HG03520 (cell line): ENCODE results near the gene SEMA7A.

Source experiments
- ATAC-seq: cut with Tn5 transposase; IDR thresholded peaks from one replicate; pipeline ENCODE4 v1.9.1; 2021; ENCODE audit warnings: mild to moderate bottlenecking, moderate library complexity; ENCODE audit not compliant: unreplicated experiment

The SEMA7A gene

DNA sequence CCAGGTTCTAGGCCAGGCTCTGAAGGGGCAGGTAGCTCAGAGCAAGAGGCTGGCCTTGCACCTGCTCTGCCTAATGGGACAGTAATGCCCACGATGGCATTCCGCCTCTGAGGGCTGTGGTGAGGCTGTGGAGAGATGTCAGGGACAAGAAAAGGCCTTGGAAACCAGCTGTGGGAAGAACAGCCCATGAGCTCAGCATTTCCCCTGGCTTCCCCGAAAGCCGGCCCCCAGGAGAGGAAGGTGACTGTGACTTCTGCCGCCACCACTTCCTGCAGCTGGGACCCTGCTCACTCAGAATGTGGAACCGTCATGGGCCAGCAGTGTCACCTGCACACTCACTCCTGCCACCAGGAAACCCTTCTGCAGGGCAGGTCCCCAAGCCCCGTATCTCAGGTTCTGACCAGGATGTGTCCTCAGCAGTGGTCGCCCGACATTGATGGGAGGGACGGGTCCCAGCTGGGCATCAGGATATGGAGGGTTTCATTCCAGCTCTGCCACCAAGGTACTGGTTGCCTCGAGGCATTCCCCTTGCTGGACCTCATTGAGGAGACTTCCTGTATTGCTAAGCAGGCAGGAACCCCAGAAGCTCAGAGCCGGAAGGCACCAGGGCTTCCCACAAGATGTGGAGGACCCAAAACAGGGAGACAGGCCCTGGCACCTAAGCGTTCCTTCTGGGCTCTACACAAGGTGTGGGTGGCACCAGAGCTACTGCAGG lies 30.7 kb downstream of the SEMA7A start:
- ATAC-seq, result no peak

DNA sequence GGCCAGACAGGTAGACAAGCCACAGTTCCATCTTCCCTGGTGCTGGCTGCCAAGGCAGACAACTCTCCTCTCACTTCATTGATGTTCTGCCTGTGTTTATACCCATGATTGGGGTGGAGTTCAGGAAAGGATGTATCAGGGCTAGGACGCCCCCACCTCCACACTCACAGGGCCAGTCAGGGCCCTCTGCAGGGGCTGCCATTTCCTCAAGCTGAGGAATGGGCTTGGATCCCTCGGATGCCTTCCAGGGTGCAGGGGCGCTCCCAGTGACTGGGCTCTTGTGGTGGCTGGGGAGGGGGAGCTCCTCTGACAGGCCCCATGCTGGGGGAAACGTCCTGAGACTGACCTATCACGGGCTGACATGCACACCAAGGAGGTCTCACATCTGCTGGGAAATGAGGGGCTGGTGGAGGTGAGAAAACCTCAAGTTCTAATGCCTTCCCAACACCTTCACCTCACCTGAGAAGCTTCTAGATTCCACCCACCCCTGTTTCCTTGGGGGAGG lies 31.4 kb downstream of the SEMA7A start:
- ATAC-seq, result no peak

DNA sequence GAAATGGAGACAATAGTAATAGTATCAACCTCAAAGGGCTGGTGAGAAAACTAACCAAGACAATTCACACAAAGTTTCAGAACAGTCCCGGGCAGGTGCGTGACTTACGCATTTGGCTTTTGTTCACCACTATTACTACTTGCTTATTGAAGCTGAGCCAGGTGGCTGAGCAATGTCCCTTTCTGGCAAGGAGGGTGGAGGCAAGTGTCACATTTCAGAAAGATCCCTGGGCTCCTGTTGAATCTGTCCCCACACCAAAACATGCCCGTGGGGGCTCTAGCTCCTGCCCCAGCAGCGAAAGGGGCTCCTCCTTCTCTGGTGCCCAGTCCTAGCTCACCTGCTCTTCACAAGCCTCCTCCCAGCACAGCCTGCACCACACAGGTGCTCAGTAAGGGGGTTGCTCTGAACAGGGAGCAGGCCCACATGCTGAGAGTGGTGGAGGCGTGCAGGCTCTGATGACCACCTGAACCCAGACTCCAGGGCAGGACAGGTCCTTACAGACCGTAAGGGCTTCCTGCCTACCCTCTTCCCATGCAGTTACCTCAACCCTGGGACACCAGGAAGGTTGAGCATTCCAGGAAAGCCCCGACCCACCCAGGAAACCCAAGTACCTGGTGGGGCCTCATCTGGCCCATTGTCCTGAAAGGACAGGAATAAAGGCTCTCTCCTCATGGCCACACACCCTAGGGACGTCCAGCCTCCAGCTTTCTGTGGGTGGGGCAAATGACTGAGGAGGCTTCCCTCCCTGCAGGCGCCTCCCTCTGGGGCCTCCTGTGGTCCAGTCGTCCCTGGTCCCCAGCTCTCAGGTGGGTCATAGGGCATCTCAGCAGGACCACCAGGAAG lies 32.6 kb downstream of the SEMA7A start:
- ATAC-seq, result no peak

DNA sequence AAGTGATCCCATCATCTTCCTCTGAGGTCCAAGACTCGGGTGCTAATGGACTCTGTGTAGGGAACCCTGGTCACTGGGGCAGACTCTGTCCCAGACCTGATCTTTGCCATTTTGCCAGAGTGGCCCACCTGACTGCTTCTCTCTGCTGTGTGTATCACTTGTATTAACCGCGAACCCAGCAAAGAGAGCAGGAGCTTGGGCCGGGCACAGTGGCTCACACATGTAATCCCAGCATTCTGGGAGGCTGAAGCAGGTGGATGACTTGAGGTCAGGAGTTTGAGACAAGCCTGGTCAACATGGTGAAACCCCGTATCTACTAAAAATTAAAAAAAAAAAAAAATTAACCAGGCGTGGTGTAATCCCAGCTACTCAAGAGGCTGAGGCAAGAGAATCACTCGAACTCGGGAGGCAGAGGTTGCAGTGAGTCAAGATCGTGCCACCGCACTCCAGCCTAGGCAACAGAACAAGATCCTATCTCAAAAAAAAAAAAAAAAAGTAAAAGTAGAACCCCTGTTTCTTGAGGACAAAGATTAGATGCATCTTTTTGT lies 33.4 kb downstream of the SEMA7A start:
- no peak for ATAC-seq

DNA sequence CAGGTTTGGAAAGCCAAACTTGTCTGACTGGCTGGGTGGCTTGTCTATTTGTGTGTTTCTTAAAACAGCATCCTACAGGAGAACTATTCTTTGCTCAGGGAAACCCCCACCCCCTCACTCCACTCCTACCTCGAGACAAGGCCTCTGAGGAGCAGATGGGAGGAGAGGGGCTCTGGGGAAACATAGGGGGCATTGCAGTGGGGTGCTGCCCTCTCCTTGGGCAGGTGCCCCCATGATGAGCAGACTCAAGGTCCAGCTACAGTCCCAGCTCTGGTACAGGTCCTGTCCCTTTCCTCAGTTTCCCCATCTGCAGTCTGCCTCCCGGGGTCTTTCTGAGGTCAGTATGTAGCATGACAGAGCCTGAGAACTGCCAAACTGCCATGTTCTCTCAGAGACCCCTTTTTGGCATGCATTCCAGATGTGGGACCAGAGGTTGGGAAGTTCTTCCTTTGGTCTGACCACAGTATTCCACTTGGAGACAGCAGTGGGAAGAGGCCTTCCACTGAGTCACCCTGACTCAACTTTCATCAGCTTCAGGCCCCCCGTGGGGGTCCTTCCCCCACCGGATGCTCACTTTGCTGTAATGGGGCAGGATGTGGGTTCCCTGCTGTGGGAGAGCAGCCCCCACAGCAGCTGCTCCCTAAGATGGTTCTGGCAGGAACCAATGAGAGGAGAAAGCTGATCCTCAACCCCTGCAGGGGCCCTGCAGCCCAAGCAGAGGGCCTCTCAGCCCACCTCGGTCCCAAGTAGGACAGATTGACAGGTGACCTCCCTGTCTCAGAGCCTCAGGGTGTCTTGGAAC lies 34.0 kb downstream of the SEMA7A start:
- no peak for ATAC-seq

DNA sequence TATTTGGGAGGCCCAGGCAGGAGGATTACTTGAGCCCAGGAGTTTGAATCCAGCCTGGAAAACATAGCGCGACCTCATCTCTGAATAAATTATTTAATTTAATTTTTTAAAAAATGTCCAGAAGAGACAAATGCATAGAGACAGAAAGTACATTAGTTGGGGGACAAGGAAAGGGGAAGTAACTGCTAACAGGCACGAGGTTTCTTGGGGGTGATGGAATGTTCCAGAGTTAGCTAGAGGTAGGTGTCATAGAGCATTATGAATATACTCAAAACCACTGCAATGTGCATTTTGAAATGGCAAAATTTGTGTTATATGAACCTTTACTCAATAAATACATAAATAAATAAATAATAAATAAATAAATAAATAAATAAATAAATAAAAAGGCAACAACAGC lies 34.7 kb downstream of the SEMA7A start:
- ATAC-seq, result no peak

DNA sequence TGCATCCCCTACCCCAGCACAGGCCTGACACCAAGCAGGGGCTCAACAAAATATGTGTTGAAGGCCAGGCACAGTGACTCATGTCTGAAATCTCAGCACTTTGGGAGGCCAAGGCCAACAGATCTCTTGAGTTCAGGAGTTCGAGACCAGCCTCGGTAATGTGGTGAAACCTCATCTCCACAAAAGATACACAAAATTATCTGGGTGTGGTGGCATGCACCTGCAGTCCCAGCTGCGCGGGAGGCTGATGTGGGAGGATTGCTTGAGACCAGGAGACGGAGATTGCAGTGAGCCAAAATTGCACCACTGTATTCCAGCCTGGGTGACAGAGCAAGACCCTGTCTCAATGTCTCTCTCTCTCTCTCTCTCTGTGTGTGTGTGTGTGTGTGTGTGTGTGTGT lies 35.6 kb downstream of the SEMA7A start:
- ATAC-seq, result no peak

DNA sequence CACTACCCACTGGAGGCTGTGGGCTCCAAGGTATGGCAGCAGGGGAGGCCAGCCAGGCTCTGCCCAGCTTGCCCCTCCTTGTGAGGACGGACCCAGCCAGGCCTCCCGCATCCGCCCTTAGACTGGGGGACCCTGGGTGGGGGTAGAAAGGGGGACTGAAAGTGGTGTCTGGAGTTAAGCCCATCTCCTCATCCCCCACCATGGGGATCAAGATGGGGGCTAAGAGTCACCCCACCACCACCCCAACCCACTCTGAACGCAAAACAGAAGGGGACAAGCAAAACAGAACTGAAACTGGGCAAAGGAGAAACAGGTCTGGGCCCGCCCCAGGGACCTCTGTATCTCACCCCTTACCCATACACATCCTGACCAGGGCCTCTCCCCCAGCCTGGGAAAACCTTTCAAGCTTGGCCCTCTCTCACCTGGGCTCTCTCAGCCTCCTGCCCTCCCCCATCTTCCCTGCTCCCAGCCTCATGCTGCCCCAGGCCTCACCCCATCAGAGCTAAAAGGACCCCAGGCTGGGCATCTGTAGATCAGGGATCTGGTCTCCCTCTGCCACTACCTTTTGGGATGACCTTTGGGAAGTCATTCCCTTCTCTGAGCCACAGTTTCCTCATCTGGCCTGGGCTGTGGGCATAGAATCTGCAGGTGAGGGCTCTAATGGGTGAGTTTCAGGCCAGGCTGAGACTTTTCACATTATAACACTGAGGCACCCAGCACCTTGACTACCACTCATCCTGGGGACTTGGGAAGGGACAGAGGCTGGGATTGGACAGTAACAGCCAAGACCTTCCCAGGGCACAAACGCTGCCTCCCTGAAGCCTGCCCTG lies 36.3 kb downstream of the SEMA7A start:
- ATAC-seq, result no peak

DNA sequence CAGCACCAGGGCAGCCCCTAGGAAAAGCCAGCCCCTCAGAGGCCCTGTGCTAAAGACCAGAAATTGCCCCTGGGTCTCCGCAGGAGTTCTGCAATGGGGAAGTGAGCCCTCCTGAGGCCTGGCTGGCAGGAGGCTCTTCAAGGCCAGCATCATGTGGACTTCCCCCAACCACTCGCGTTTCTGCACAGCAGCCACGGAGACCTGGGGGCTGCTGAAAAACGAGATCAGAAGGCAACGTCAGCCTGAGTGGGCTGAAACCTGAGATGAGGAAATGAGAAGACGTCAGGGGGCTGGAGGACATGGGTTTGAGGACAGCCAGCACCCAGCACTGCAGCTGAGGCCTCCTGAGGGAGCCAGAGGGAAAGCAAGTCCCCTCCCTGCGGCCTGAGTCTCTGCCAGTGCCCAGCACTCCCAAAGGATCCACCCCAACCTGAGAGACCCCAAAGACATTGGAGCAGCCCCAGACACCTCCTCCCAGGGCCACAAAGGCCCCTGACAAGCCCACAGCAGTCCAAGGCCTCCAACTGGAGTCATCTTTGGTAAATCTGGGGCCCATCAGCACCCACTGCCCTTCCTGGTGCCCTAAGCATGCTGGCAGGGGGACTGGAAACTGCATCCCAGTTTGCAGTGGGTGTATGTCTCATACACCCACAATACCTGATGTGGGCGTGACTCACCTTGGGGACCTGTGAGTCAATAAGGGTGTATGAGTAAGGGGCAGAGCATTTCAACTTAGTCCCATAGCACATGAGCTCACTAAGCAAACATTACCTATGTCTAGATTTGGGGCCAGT lies 37.1 kb downstream of the SEMA7A start:
- ATAC-seq, result no peak

DNA sequence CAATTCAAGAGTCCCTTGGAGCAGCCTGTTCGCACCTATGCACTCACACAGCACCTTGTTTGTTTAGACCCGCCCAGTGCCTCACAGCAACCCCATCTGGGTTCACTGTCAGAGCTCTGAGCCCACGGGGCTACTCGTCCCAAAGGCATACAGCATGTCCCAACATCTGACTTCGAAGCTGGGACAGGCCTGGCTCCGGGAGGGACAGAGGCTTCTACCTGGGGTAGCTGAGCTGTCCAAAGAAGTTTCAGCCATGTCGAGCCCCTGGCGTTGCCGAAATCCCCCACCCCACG lies 37.7 kb downstream of the SEMA7A start:
- ATAC-seq, result no peak

DNA sequence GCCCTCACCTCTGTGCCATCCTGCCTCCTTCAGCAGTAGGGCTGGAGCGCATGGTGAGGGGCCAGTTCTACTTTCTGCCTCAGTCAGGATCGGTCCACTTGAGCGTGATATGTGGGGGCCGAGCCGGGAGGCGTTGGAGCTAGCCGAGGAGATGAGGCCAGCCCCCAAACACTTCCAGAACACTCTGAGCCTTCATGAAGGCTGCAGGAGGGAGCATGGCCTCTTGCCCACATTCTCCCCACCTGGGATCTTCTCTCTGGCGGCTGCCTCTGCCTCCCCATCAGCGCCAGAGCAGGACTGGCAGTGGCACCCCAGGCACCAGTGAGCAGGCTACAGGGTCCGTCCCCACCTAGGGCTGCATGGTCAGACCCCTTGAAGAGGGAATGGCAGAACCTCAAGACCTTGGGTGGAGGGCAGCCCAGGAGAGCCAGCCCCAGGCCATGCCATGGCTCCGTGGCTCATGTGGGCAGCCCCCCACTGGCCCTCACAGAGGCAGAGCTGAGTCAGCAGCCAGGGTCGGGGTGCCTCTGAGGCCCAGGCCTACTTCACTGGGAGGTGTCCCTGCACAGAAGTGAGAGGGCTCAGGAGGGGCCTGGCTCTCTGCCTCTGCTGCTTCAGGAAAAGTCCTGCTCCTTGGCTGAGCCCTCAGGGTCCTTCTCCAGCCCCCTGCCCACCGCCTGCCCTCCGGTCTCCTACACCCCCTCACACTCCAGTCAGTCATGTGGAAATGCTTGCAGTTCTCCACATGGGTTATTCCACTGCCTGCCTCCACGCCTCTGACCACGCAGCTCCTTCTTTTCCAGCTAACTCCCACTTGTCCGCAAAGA lies 38.2 kb downstream of the SEMA7A start:
- ATAC-seq, result no peak

DNA sequence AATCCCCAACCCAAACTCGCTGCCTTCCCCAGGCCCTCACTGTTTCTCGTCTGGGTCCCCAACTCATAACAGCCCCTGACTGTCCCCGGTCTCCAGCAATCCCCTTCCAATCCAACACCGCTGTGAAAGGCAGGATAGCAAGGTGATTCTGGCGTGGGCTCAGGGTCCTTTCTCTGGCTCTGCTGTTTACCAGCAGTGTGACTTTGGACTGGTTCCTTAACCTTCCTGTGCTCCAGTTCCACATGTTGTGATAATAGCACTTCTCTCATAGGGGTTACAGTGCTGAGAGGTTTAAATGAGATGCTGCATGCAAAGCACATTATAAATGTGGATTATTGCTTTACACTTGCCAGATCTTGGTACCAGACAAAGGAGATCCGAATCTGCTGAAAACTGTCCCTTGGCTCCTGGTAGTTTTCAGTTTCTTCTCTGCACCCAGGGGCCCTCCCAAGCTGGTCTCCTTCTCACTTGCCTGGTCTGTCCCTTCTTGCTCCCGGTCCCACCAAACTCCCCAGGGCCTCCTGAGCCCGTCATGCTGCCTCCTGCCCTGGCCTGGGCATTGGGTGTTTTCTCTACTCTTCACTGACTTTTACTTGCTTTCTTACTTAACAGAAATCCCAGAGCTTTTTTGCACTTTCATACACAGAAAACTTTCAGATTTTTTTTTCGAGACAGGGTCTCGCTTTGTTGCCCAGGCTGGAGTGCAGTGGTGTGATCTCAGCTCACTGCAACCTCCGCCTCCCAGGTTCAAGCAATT lies 39.5 kb downstream of the SEMA7A start:
- ATAC-seq, result no peak

DNA sequence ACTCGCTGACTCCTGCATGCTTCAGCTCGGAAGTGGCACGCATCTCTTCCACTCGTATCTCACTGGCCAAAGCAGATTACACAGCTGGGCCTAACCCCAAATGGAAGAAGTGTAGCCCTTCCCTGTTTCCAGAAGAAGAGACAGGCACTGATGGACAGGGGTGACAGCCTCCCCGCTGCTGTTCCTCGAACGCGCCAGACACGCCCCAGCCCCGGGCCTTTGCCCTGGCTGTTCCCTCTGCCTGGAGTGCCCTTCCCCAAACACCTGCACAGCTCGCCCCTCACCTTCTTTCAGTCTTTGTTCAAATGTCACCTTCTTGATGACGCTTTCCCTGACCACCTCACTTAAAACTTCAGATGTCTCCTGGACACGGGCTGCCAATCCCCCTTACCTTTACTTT lies 40.3 kb downstream of the SEMA7A start:
- no peak for ATAC-seq

DNA sequence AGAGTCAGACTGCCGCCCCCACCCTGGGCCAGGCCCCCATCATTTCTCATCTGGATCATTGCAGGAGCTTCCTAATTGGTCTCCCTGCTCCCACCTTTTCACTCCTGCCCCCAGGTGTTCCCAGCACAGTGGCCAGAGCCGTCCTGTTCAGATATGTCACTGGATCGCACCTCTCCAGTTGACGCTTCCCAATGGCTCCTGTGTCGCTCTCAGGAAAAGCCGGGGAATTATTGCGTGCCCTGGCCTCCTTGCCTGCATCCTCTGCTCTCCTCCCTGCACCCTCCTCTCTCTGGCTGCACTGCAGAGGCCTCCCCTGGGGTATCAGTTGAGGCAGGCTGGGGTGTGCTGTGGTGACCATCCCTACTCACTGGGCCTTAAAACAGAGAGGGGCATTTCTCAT lies 40.9 kb downstream of the SEMA7A start:
- no peak for ATAC-seq

DNA sequence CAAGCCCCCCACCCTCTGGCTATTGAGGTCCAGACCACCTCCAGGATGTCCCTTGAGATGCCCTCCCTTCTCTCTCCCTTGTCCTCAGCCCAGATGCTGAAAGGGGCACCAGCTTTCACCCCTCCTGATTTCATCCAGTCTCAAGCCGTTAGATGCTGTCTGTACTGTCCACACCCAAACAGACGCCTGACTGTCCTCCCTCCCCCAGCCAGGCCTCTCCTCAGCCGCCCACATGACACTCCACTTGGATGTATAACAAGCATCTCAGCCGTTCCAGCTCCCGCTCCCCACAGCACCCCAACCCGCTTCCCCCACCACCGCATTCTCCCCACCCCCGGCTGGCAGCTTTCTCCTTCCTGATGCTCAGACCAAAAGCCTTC lies 41.3 kb downstream of the SEMA7A start:
- ATAC-seq, result no peak

DNA sequence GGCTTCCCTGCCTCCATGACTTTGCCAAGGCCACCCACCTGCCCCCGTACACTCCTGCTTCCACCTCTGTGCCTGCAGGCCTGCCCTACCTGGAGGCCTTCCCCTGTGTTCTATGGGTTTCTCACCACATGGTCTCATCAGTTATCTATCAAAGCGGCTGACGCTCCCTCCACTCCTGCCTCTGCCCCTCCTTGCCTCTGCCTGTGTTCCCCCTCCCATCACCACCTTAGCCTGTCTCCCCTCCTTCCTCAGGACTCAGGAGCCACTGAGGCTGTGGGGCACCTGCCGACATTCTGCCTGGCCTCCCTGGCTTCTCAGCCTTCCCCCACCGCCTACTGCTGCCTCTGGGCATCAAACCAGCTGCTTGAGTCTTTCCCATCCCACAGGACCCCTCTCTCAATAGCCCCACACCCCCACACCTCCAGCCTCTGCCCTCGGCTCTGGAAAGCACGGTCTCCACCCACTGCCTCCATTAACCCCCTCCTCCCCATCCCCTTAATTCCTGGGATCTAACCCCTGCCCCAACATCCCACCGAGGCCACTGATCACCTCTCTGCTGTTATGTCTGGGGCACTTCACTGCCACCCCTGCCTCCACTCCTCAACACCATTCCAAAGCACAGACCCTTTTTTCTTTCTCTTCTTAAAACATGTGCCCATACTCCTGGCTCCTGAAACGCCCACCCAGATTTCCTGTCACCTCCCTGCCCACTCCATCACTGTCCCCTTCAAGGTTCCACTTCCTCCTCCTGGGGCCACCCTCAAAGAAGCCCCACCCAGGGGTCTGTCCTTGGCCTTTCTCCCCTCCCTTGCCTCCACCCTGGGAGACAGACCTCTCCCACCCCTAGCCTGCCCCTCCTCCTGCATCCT lies 41.9 kb downstream of the SEMA7A start:
- no peak for ATAC-seq

DNA sequence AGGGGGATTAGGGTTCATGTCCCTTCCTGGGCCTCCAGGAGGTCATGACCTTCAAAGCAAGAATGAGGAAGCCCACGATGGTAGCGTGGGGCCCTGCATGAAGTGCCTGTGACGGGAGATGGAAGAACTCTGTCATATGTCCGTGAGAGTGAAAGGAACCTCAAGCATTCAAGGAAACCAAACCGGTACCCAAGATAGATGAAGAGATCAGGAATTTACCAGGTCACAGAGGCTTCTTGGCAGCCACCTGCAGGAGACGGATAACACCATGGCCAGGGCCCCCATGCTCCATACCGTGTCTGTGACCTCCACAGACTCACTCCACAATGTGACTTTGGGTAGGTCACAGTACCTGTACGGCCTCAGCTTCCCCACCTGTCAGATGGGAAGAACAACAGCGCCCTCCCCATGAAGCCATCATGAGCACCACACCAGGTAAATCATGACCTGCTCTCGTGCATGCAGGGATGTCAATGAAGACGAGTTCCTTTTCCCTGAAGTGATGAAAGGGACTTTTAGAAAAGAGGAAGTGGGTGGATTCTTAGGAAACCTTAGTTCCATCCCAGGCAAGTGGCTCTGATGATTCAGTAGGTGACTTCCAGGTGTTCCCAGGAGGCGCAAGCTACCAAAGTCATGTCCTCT lies 43.0 kb downstream of the SEMA7A start:
- ATAC-seq, result no peak
